H9 (cell line): Measurements from ENCODE around the gene RPIA. TPM values are rescaled to one million over a fixed set of nuclear protein-coding genes. Genes with fewer than 3 reads are reported as not detected.

Experiments
- DNase-seq: peaks from one replicate; pipeline ENCODE4 v3.0.0-alpha.2; 2017
- H2AFZ ChIP-seq: one replicate; pipeline ENCODE4 v1.6.1; 2013; ENCODE audit warnings: mild to moderate bottlenecking, low read length, control low read depth, moderate library complexity
- H2AK5ac ChIP-seq: 2 replicates; pipeline ENCODE4 v1.6.1; 2013; ENCODE audit warnings: low read length, control low read depth, mixed read lengths; ENCODE audit not compliant: insufficient read length
- H2BK120ac ChIP-seq: one replicate; pipeline ENCODE4 v1.6.1; 2013; ENCODE audit warnings: low read depth, mild to moderate bottlenecking, low read length, control low read depth, inconsistent platforms; ENCODE audit not compliant: poor library complexity, severe bottlenecking
- H2BK12ac ChIP-seq: 2 replicates; pipeline ENCODE4 v1.6.1; 2013; ENCODE audit warnings: low read length, control low read depth, mixed read lengths, low read depth; ENCODE audit not compliant: insufficient read length
- H2BK15ac ChIP-seq: 2 replicates; pipeline ENCODE4 v1.6.1; 2013; ENCODE audit warnings: low read depth, low read length, control low read depth
- H2BK20ac ChIP-seq: one replicate; pipeline ENCODE4 v1.6.1; 2013; ENCODE audit warnings: low read depth, mild to moderate bottlenecking, low read length, control low read depth, inconsistent platforms; ENCODE audit not compliant: poor library complexity, severe bottlenecking
- H2BK5ac ChIP-seq: 2 replicates; pipeline ENCODE4 v1.6.1; 2013; ENCODE audit warnings: low read length, control low read depth, mixed read lengths; ENCODE audit not compliant: insufficient read length
- H3K14ac ChIP-seq: 2 replicates; pipeline ENCODE4 v1.6.1; 2013; ENCODE audit warnings: low read length, control low read depth; ENCODE audit not compliant: insufficient read depth
- H3K18ac ChIP-seq: 2 replicates; pipeline ENCODE4 v1.6.1; 2013; ENCODE audit warnings: low read depth, mild to moderate bottlenecking, mixed read lengths, low read length, control low read depth; ENCODE audit not compliant: insufficient read length
- H3K23ac ChIP-seq: 2 replicates; pipeline ENCODE4 v1.6.1; 2013; ENCODE audit warnings: low read length, control low read depth, mixed read lengths, low read depth; ENCODE audit not compliant: insufficient read length
- H3K23me2 ChIP-seq: 2 replicates; pipeline ENCODE4 v1.6.1; 2013; ENCODE audit warnings: low read depth, mild to moderate bottlenecking, mixed read lengths, low read length, control low read depth; ENCODE audit not compliant: insufficient read length, poor library complexity, severe bottlenecking
- H3K27ac ChIP-seq: 2 replicates; pipeline ENCODE4 v1.5.1; 2013; ENCODE audit warnings: low read length, control low read depth, mixed read lengths, low read depth; ENCODE audit not compliant: insufficient read length
- H3K27me3 ChIP-seq: 2 replicates; pipeline ENCODE4 v1.6.1; 2013; ENCODE audit warnings: low read length, control low read depth, inconsistent platforms; ENCODE audit not compliant: insufficient read depth
- H3K4ac ChIP-seq: 2 replicates; pipeline ENCODE4 v1.6.1; 2013; ENCODE audit warnings: low read depth, mild to moderate bottlenecking, control low read depth, inconsistent platforms, low read length, moderate library complexity
- H3K4me1 ChIP-seq: 2 replicates; pipeline ENCODE4 v1.6.1; 2013; ENCODE audit warnings: low read length, control low read depth, inconsistent platforms; ENCODE audit not compliant: insufficient read depth
- H3K4me2 ChIP-seq: 2 replicates; pipeline ENCODE4 v1.6.1; 2013; ENCODE audit warnings: low read length, control low read depth, mixed read lengths; ENCODE audit not compliant: insufficient read length, insufficient read depth
- H3K56ac ChIP-seq: 2 replicates; pipeline ENCODE4 v1.6.1; 2013; ENCODE audit warnings: low read depth, mild to moderate bottlenecking, mixed read lengths, low read length, control low read depth; ENCODE audit not compliant: insufficient read length
- H3K79me1 ChIP-seq: 2 replicates; pipeline ENCODE4 v1.6.1; 2013; ENCODE audit warnings: low read depth, mild to moderate bottlenecking, moderate library complexity, low read length, control low read depth, inconsistent platforms; ENCODE audit not compliant: insufficient read depth, poor library complexity, severe bottlenecking
- H3K79me2 ChIP-seq: 2 replicates; pipeline ENCODE4 v1.6.1; 2013; ENCODE audit warnings: low read length, control low read depth, inconsistent platforms; ENCODE audit not compliant: insufficient read depth
- H3K9ac ChIP-seq: 2 replicates; pipeline ENCODE4 v1.6.1; 2013; ENCODE audit warnings: low read length, control low read depth, mixed read lengths; ENCODE audit not compliant: insufficient read length; ENCODE audit errors: extremely low read depth
- H3K9me3 ChIP-seq: one replicate; pipeline ENCODE4 v1.6.1; 2013; ENCODE audit warnings: low read depth, low read length, inconsistent platforms; ENCODE audit not compliant: control insufficient read depth
- H3T11ph ChIP-seq: one replicate; pipeline ENCODE4 v1.6.1; 2013; ENCODE audit warnings: mild to moderate bottlenecking, low read length, control low read depth, inconsistent platforms
- H4K20me1 ChIP-seq: one replicate; pipeline ENCODE4 v1.6.1; 2013; ENCODE audit not compliant: control insufficient read depth, insufficient read length, insufficient read depth
- H4K5ac ChIP-seq: 2 replicates; pipeline ENCODE4 v1.6.1; 2013; ENCODE audit warnings: low read depth, mild to moderate bottlenecking, mixed read lengths, low read length, control low read depth; ENCODE audit not compliant: insufficient read length
- H4K8ac ChIP-seq: replicated peaks from 2 replicates; pipeline ENCODE4 v1.6.1; 2013; ENCODE audit warnings: low read length, control low read depth, mixed read lengths, low read depth; ENCODE audit not compliant: insufficient read length
- H4K91ac ChIP-seq: 2 replicates; pipeline ENCODE4 v1.6.1; 2013; ENCODE audit warnings: low read depth, mild to moderate bottlenecking, moderate library complexity, mixed read lengths, low read length, control low read depth; ENCODE audit not compliant: insufficient read length
- H3K27ac Mint-ChIP-seq, 3 experiments: 2 replicates in 2 of 3; 3 replicates in 1 of 3; pipeline ENCODE4 v1.8.0; 2020 to 2021; ENCODE audit warnings: mixed read lengths in 3 of 3, mild to moderate bottlenecking in 1 of 3, moderate library complexity in 1 of 3
- H3K27me3 Mint-ChIP-seq: 2 replicates; pipeline ENCODE4 v1.8.0; 2021; ENCODE audit warnings: low read depth, mild to moderate bottlenecking, moderate library complexity, mixed read lengths
- H3K36me3 Mint-ChIP-seq, 3 experiments: 2 replicates in 2 of 3; 3 replicates in 1 of 3; pipeline ENCODE4 v1.8.0; 2020 to 2021; ENCODE audit warnings: low read depth in 3 of 3, mixed read lengths in 3 of 3; ENCODE audit not compliant: insufficient read depth in 1 of 3
- H3K4me1 Mint-ChIP-seq, 2 experiments: 2 replicates each; pipeline ENCODE4 v1.8.0; 2020; ENCODE audit warnings: mixed read lengths in 2 of 2
- H3K4me3 Mint-ChIP-seq, 2 experiments: 2 replicates in 1 of 2; 3 replicates in 1 of 2; pipeline ENCODE4 v1.8.0; 2020 to 2021; ENCODE audit warnings: mild to moderate bottlenecking in 2 of 2, mixed read lengths in 2 of 2, moderate library complexity in 1 of 2
- H3K9me3 Mint-ChIP-seq, 2 experiments: 2 replicates in 1 of 2; 3 replicates in 1 of 2; pipeline ENCODE4 v1.8.0; 2020; ENCODE audit warnings: mild to moderate bottlenecking in 2 of 2, mixed read lengths in 2 of 2, moderate library complexity in 1 of 2
- CTCF ChIP-seq: fragments of 200-600 bp; sonication (generic); conservative IDR thresholded peaks from 3 replicates; pipeline ENCODE4 v1.8.0; 2021; ENCODE audit warnings: antibody characterized with exemption, mild to moderate bottlenecking
- WGBS: extraction: QIAGEN DNeasy Blood & Tissue Kit; methylation state at CpG from one replicate; pipeline ENCODE4 v1.1.7; 2013; ENCODE audit warnings: missing lambda C conversion rate, low lambda C conversion rate, mixed read lengths; ENCODE audit not compliant: insufficient read length; ENCODE audit errors: extremely low coverage; 5-methylcytosine and 5-hydroxymethylcytosine counted together
- total RNA-seq: library from RNA; stranded (reverse); gene quantifications from 2 replicates; pipeline ENCODE4 v1.2.1, GENCODE V29; 2021

The RPIA gene
- total RNA-seq, 1 experiment from 2014 or later: 18.6 TPM

GRCh38 chr2:88751768-88752167 is 60.3 kb downstream of the RPIA start:
- Histone ChIP-seq H3K4me2 (no peak overlapping the region), H3K27me3 (no peaks in the 10 kb centered on the region), H4K20me1 (no peaks in the 10 kb centered on the region), H4K8ac (no peak overlapping the region), H3K18ac (no peak overlapping the region), H3K56ac (no peak overlapping the region), H3K14ac (no peak overlapping the region), H3K23me2 (no peaks in the 10 kb centered on the region), H2AK5ac (no peak overlapping the region), H2BK120ac (no peak overlapping the region), H3K9me3 (no peaks in the 10 kb centered on the region), H2BK20ac (no peak overlapping the region), H2BK5ac (no peak overlapping the region), H3K4ac (no peak overlapping the region), H2BK15ac (no peak overlapping the region), H3K4me1 (0 out of 2 replicates have a peak, but pooled peaks cover 5% of the 10 kb centered on the region), H3K23ac (no peak overlapping the region), H2BK12ac (no peak overlapping the region), H2AFZ (no peak overlapping the region), H4K5ac (no peak overlapping the region), H3K27ac (no peak overlapping the region), H3T11ph (no peak overlapping the region), H4K91ac (no peak overlapping the region), H3K9ac (no peak overlapping the region), H3K79me2 (no peaks in the 10 kb centered on the region), H3K79me1 (no peaks in the 10 kb centered on the region)
- TF ChIP-seq CTCF: no peak
- Mint-ChIP-seq H3K9me3 (peaks cover 10 to 13% of the 10 kb centered on the region in 2 experiments; a peak in 4 of 5 replicates), H3K27me3 (no peaks in the 10 kb centered on the region), H3K27ac (no peak overlapping the region), H3K4me3 (no peak overlapping the region), H3K36me3 (peaks cover 28 to 47% (median 37%) of the 10 kb centered on the region in 3 experiments; a peak in 6 of 7 replicates), H3K4me1 (peaks cover 6 to 10% of the 10 kb centered on the region in 2 experiments)
- no peak for DNase-seq
- WGBS: no CpG with 5 or more reads among the region's 3 CpGs
